Fibroblast of villous mesenchyme (primary cell): ENCODE measurements around the gene CASP2. TPM values are rescaled to one million over a fixed set of nuclear protein-coding genes. Genes with fewer than 3 reads are reported as not detected.

ENCODE experiments used
- DNase-seq: peaks from one replicate; pipeline ENCODE4 v3.0.0-alpha.2; 2010; ENCODE audit warnings: low read depth
- H3K4me3 ChIP-seq: 2 replicates; pipeline ENCODE4 v1.5.1; 2011; ENCODE audit warnings: low read depth, mild to moderate bottlenecking, low read length
- total RNA-seq: library from RNA; depleted of rRNA; stranded (reverse); fragments of >200 nt; gene quantifications from 2 replicates; pipeline ENCODE4 v1.2.3, GENCODE V29; 2012
- TF ChIP-seq, protein P1 (sequence below): IDR thresholded peaks from 2 replicates; pipeline ENCODE4 v1.5.1; 2012; ENCODE audit warnings: low read depth, mild to moderate bottlenecking, low read length; ENCODE audit not compliant: insufficient read depth

CASP2 gene
- total RNA-seq, 1 donor = 16.0 TPM

GRCh38 chr7:143351060-143351459 lies 62.9 kb downstream of the CASP2 start:
- peak; percentile 25 for DNase-seq
- H3K4me3 ChIP-seq = no peak overlapping the region
- TF ChIP-seq, protein P1, sequence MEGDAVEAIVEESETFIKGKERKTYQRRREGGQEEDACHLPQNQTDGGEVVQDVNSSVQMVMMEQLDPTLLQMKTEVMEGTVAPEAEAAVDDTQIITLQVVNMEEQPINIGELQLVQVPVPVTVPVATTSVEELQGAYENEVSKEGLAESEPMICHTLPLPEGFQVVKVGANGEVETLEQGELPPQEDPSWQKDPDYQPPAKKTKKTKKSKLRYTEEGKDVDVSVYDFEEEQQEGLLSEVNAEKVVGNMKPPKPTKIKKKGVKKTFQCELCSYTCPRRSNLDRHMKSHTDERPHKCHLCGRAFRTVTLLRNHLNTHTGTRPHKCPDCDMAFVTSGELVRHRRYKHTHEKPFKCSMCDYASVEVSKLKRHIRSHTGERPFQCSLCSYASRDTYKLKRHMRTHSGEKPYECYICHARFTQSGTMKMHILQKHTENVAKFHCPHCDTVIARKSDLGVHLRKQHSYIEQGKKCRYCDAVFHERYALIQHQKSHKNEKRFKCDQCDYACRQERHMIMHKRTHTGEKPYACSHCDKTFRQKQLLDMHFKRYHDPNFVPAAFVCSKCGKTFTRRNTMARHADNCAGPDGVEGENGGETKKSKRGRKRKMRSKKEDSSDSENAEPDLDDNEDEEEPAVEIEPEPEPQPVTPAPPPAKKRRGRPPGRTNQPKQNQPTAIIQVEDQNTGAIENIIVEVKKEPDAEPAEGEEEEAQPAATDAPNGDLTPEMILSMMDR = no peak

DNA sequence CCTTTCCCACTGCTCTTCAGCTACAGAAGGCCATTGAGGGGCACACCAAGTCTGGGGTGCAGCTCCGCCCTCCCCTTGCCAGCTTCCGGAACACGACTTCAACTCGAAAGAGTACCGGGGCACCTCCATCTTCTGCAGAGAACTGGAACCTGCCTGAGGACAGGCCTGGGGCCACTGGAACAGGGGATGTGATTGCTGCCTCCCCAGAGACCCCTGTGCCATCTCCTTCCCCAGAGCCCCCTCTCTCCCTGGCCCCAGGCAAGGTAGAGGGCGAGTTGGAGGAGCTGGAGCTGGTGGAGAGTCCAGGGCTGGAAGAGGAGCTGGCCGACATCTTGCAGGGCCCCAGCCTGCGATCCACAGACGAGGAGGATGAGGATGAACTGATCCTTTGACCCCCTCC lies 63.4 kb downstream of the CASP2 start:
- no peak overlapping the region for H3K4me3 ChIP-seq
- TF ChIP-seq, protein P1 = no peak
- DNase-seq = no peak

- TF ChIP-seq, protein P1 = no peak
- DNase-seq = no peak
- no peak overlapping the region for H3K4me3 ChIP-seq
These were observed 64.4 kb downstream of the CASP2 start for GRCh38 chr7:143352531-143353002.

- H3K4me3 ChIP-seq = no peak overlapping the region
- no peak for DNase-seq
- TF ChIP-seq, protein P1 = no peak
These were observed 66.2 kb downstream of the CASP2 start for GRCh38 chr7:143354376-143354775.

- DNase-seq = no peak
- H3K4me3 ChIP-seq = no peak overlapping the region
- TF ChIP-seq, protein P1 = no peak
These were observed 66.8 kb downstream of the CASP2 start for GRCh38 chr7:143354965-143355364.

- TF ChIP-seq, protein P1 = peak; percentile 4
- no peak for DNase-seq
These were observed 67.6 kb downstream of the CASP2 start for GRCh38 chr7:143355450-143356385.

More at GRCh38 chr7:143355450-143356385, 67.6 kb downstream of the CASP2 start:
- H3K4me3 ChIP-seq = no peak overlapping the region
